CD4-positive, alpha-beta memory T cell (primary cell): ENCODE results near the gene MIPEP. TPM values are rescaled to one million over a fixed set of nuclear protein-coding genes. Genes with fewer than 3 reads are reported as not detected.

Experiments
- CTCF ChIA-PET: fragments of 350-600 bp; sonication (Branson Sonifier 250); formaldehyde crosslinking; loops from one replicate; lab custom pipeline; 2021; ENCODE audit warnings: inconsistent platforms; ENCODE audit not compliant: partially characterized antibody; lab: Charles Lee
- POLR2A ChIA-PET: fragments of 350-600 bp; sonication (Branson Sonifier 250); formaldehyde crosslinking; loops from one replicate; lab custom pipeline; 2021; ENCODE audit not compliant: partially characterized antibody; lab: Charles Lee
- DNase-seq, 5 donors: peaks; one replicate each; pipeline versions ENCODE4 v3.0.0 to v3.0.0-alpha.2; 2020 to 2022; ENCODE audit warnings: mixed read lengths in 1 of 5
- H3K27ac ChIP-seq: one replicate; pipeline ENCODE4 v1.7.0; 2013; ENCODE audit warnings: low read depth, low read length
- H3K27me3 ChIP-seq: 2 replicates; pipeline ENCODE4 v1.7.0; 2013; ENCODE audit warnings: mild to moderate bottlenecking, low read length, moderate library complexity; ENCODE audit not compliant: insufficient read depth
- H3K36me3 ChIP-seq: 2 replicates; pipeline ENCODE4 v1.7.0; 2013; ENCODE audit warnings: mild to moderate bottlenecking, low read length, moderate library complexity; ENCODE audit not compliant: insufficient read depth
- H3K4me1 ChIP-seq: 2 replicates; pipeline ENCODE4 v1.7.0; 2013; ENCODE audit warnings: mild to moderate bottlenecking, low read length, moderate library complexity; ENCODE audit not compliant: insufficient read depth
- H3K4me3 ChIP-seq, 2 donors: one replicate each; pipeline ENCODE4 v1.7.0; 2013; ENCODE audit warnings: low read length in 2 of 2, mild to moderate bottlenecking in 1 of 2
- H3K9me3 ChIP-seq, 2 donors: one replicate each; pipeline ENCODE4 v1.7.0; 2013; ENCODE audit warnings: low read length in 2 of 2, control low read depth in 1 of 2; ENCODE audit not compliant: control insufficient read depth in 1 of 2
- H3K27ac Mint-ChIP-seq, 7 donors: one replicate each; pipeline ENCODE4 v1.8.0; 2020 to 2021; ENCODE audit warnings: mixed read lengths in 7 of 7, mild to moderate bottlenecking in 6 of 7, inconsistent platforms in 3 of 7, moderate library complexity in 3 of 7
- H3K27me3 Mint-ChIP-seq, 2 donors: one replicate each; pipeline ENCODE4 v1.8.0; 2020 to 2021; ENCODE audit warnings: mixed read lengths in 2 of 2
- H3K36me3 Mint-ChIP-seq, 2 donors: one replicate each; pipeline ENCODE4 v1.8.0; 2020 to 2021; ENCODE audit warnings: mixed read lengths in 2 of 2, inconsistent platforms in 1 of 2, mild to moderate bottlenecking in 1 of 2
- H3K4me1 Mint-ChIP-seq, 4 donors: one replicate each; pipeline ENCODE4 v1.8.0; 2020 to 2021; ENCODE audit warnings: mixed read lengths in 4 of 4, mild to moderate bottlenecking in 1 of 4
- H3K4me3 Mint-ChIP-seq, 8 donors: one replicate each; pipeline ENCODE4 v1.8.0; 2020 to 2021; ENCODE audit warnings: mixed read lengths in 8 of 8, mild to moderate bottlenecking in 7 of 8, moderate library complexity in 6 of 8, inconsistent platforms in 3 of 8
- H3K9me3 Mint-ChIP-seq, 8 donors: one replicate each; pipeline ENCODE4 v1.8.0; 2020 to 2021; ENCODE audit warnings: mixed read lengths in 8 of 8, mild to moderate bottlenecking in 5 of 8, inconsistent platforms in 3 of 8, moderate library complexity in 1 of 8
- intact Hi-C: fragments of 100-400 bp; cut with micrococcal nuclease; formaldehyde crosslinking; loops from one replicate; pipeline ENCODE4 v1.15.1; 2023
- polyA plus RNA-seq, 2 donors: library from polyadenylated mRNA; unstranded; fragments of 300-500 nt; fragmentation: Illumina TruSeq; gene quantifications; one replicate each; pipeline ENCODE4 v1.2.3, GENCODE V29; 2021
- total RNA-seq, 2 experiments: library from RNA; stranded (reverse); gene quantifications; one replicate each; pipeline ENCODE4 v1.2.3, GENCODE V29; 2021

The MIPEP gene
- total and polyA plus RNA-seq, 4 experiments from 2014 or later: 8.8 to 16.4 (median 12.2) TPM

GRCh38 chr13:23718996-23719395, 170.2 kb downstream of the MIPEP start:
- ChIA-PET CTCF (interaction anchor here (0.9 kb wide), 1 partner anchor 20 kb away, joined by 3 read pairs; no protein-coding TSS in a partner anchor), POLR2A (no interaction called here)
- Histone ChIP-seq H3K36me3 (no peaks in the 10 kb centered on the region), H3K9me3 (no peaks in the 10 kb centered on the region), H3K27me3 (no peaks in the 10 kb centered on the region), H3K4me1 (no peaks in the 10 kb centered on the region), H3K27ac (no peak overlapping the region), H3K4me3 (no peak overlapping the region)
- peaks cover 0 to 2% of the 10 kb centered on the region in 2 donors for H3K36me3 Mint-ChIP-seq
- no peaks in the 10 kb centered on the region for H3K9me3 Mint-ChIP-seq
- peaks cover 10 to 16% (median 13%) of the 10 kb centered on the region in 4 donors for H3K4me1 Mint-ChIP-seq
- no peak for DNase-seq
- peaks cover under 1 to 2% of the 10 kb centered on the region in 2 donors for H3K27me3 Mint-ChIP-seq
- H3K27ac Mint-ChIP-seq: peak overlapping the region in 4 of 7 donors; percentile 31 to 79 (median 40)
- intact Hi-C loops: no loop called here
- H3K4me3 Mint-ChIP-seq: peak overlapping the region in 3 of 8 donors; percentile 17 to 54 (median 24)

GRCh38 chr13:23716401-23716800, 172.8 kb downstream of the MIPEP start:
- ChIA-PET CTCF (no interaction called here), POLR2A (no interaction called here)
- Mint-ChIP-seq H3K36me3 (no peaks in the 10 kb centered on the region), H3K27ac (peak overlapping the region in 1 of 7 donors; percentile 38), H3K4me3 (no peak overlapping the region), H3K9me3 (peaks cover 0 to 3% (median 0%) of the 10 kb centered on the region in 8 donors), H3K27me3 (peaks cover 2% of the 10 kb centered on the region in 2 donors), H3K4me1 (peaks cover 10 to 16% (median 13%) of the 10 kb centered on the region in 4 donors)
- intact Hi-C loops: no loop called here
- H3K4me1 ChIP-seq: no peaks in the 10 kb centered on the region
- H3K27me3 ChIP-seq: no peaks in the 10 kb centered on the region
- no peaks in the 10 kb centered on the region for H3K36me3 ChIP-seq
- H3K27ac ChIP-seq: no peak overlapping the region
- no peak for DNase-seq
- no peaks in the 10 kb centered on the region for H3K9me3 ChIP-seq
- H3K4me3 ChIP-seq: no peak overlapping the region

- no peaks in the 10 kb centered on the region for H3K36me3 Mint-ChIP-seq
- Histone ChIP-seq H3K27me3 (no peaks in the 10 kb centered on the region), H3K36me3 (no peaks in the 10 kb centered on the region), H3K27ac (no peak overlapping the region), H3K4me3 (no peak overlapping the region), H3K4me1 (no peaks in the 10 kb centered on the region), H3K9me3 (no peaks in the 10 kb centered on the region)
- H3K27me3 Mint-ChIP-seq: peaks cover 2% of the 10 kb centered on the region in 2 donors
- DNase-seq: peak in 1 of 5 donors; percentile 1
- ChIA-PET POLR2A (no interaction called here), CTCF (no interaction called here)
- H3K27ac Mint-ChIP-seq: no peak overlapping the region
- intact Hi-C loops: no loop called here
- peaks cover 10 to 16% (median 13%) of the 10 kb centered on the region in 4 donors for H3K4me1 Mint-ChIP-seq
- no peak overlapping the region for H3K4me3 Mint-ChIP-seq
- peaks cover 0 to 3% (median 0%) of the 10 kb centered on the region in 8 donors for H3K9me3 Mint-ChIP-seq
Measured at GRCh38 chr13:23715762-23716235, 173.4 kb downstream of the MIPEP start.

- ChIA-PET CTCF (no interaction called here), POLR2A (no interaction called here)
- Mint-ChIP-seq H3K4me1 (peaks cover 9 to 16% (median 13%) of the 10 kb centered on the region in 4 donors), H3K9me3 (peaks cover 0 to 3% (median 0%) of the 10 kb centered on the region in 8 donors), H3K27me3 (peaks cover 2% of the 10 kb centered on the region in 2 donors), H3K27ac (no peak overlapping the region), H3K4me3 (no peak overlapping the region), H3K36me3 (no peaks in the 10 kb centered on the region)
- H3K9me3 ChIP-seq: no peaks in the 10 kb centered on the region
- H3K27ac ChIP-seq: no peak overlapping the region
- H3K36me3 ChIP-seq: no peaks in the 10 kb centered on the region
- intact Hi-C loops: no loop called here
- H3K27me3 ChIP-seq: no peaks in the 10 kb centered on the region
- no peaks in the 10 kb centered on the region for H3K4me1 ChIP-seq
- no peak for DNase-seq
- no peak overlapping the region for H3K4me3 ChIP-seq
Measured at GRCh38 chr13:23715092-23715761, 174.0 kb downstream of the MIPEP start.

GRCh38 chr13:23714672-23715071, 174.5 kb downstream of the MIPEP start:
- H3K4me3 ChIP-seq: no peak overlapping the region
- Mint-ChIP-seq H3K9me3 (peaks cover 0 to 3% (median 0%) of the 10 kb centered on the region in 8 donors), H3K27ac (no peak overlapping the region), H3K36me3 (no peaks in the 10 kb centered on the region), H3K27me3 (peaks cover 2% of the 10 kb centered on the region in 2 donors), H3K4me1 (peaks cover 8 to 16% (median 13%) of the 10 kb centered on the region in 4 donors), H3K4me3 (no peak overlapping the region)
- H3K4me1 ChIP-seq: no peaks in the 10 kb centered on the region
- no peaks in the 10 kb centered on the region for H3K9me3 ChIP-seq
- POLR2A ChIA-PET: no interaction called here
- no peak for DNase-seq
- no peaks in the 10 kb centered on the region for H3K36me3 ChIP-seq
- CTCF ChIA-PET: no interaction called here
- no peaks in the 10 kb centered on the region for H3K27me3 ChIP-seq
- intact Hi-C loops: no loop called here
- H3K27ac ChIP-seq: no peak overlapping the region

- intact Hi-C loops: no loop called here
- no peaks in the 10 kb centered on the region for H3K36me3 ChIP-seq
- H3K9me3 ChIP-seq: no peaks in the 10 kb centered on the region
- peaks cover 2% of the 10 kb centered on the region in 2 donors for H3K27me3 Mint-ChIP-seq
- H3K9me3 Mint-ChIP-seq: peaks cover 0 to 3% (median 0%) of the 10 kb centered on the region in 8 donors
- DNase-seq: no peak
- no peaks in the 10 kb centered on the region for H3K4me1 Mint-ChIP-seq
- H3K27me3 ChIP-seq: no peaks in the 10 kb centered on the region
- no peaks in the 10 kb centered on the region for H3K4me1 ChIP-seq
- H3K4me3 Mint-ChIP-seq: no peak overlapping the region
- H3K36me3 Mint-ChIP-seq: no peaks in the 10 kb centered on the region
- POLR2A ChIA-PET: no interaction called here
- CTCF ChIA-PET: no interaction called here
- H3K27ac ChIP-seq: no peak overlapping the region
- H3K4me3 ChIP-seq: no peak overlapping the region
- no peak overlapping the region for H3K27ac Mint-ChIP-seq
Measured at GRCh38 chr13:23711355-23711754, 177.8 kb downstream of the MIPEP start.

- H3K4me1 ChIP-seq: no peaks in the 10 kb centered on the region
- H3K27ac ChIP-seq: no peak overlapping the region
- no peaks in the 10 kb centered on the region for H3K36me3 Mint-ChIP-seq
- H3K4me3 ChIP-seq: no peak overlapping the region
- H3K27me3 ChIP-seq: no peaks in the 10 kb centered on the region
- POLR2A ChIA-PET: no interaction called here
- no peak overlapping the region for H3K27ac Mint-ChIP-seq
- H3K27me3 Mint-ChIP-seq: peaks cover 2% of the 10 kb centered on the region in 2 donors
- peaks cover 0 to 3% (median 0%) of the 10 kb centered on the region in 8 donors for H3K9me3 Mint-ChIP-seq
- intact Hi-C loops: no loop called here
- H3K4me1 Mint-ChIP-seq: no peaks in the 10 kb centered on the region
- H3K36me3 ChIP-seq: no peaks in the 10 kb centered on the region
- no peak overlapping the region for H3K4me3 Mint-ChIP-seq
- H3K9me3 ChIP-seq: no peaks in the 10 kb centered on the region
- CTCF ChIA-PET: no interaction called here
- DNase-seq: no peak
Measured at GRCh38 chr13:23710366-23710765, 178.8 kb downstream of the MIPEP start.
